NB4 (cell line): Measurements from ENCODE around the gene IFITM1.
"Not testable (repeated sequence)": the region's sequence is repeated elsewhere in the genome, so short reads cannot be mapped to it uniquely, and the experiment has no call there.

ENCODE experiments used
- POLR2A ChIP-seq: IDR thresholded peaks from 2 replicates; pipeline ENCODE4 v1.6.1; 2011; ENCODE audit warnings: mild to moderate bottlenecking; ENCODE audit not compliant: insufficient read length; ENCODE audit errors: extremely low read depth
- TF ChIP-seq, protein P1 (sequence below): IDR thresholded peaks from one replicate; pipeline ENCODE4 v1.5.1; 2012; ENCODE audit warnings: low read depth, low read length
- TF ChIP-seq, protein P2 (sequence below): IDR thresholded peaks from 2 replicates; pipeline ENCODE4 v1.6.1; 2011; ENCODE audit warnings: low read depth, low read length

DNA sequence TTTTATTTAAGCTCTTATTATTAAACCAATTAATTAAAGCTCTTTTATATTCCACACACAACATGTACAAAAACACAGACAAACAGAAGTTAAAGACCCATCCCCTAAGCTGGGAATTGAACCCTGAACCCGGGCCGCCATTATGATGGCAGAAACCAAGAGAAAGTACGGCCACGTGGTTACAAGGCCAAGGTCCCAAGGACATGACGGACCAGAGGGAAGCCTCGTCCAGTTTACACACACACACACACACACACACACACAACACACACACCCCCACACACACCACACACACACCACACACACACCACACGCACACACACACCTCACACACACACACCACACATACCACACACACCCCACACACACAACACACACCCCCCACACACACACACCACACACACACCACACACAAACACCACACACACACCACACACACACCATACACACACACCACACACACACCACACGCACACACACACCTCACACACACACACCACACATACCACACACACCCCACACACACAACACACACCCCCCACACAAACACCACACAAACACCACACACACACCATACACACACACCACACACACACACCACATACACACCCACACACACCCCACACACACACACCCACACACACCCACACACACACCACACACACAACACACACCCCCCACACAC lies 35.6 kb downstream of the IFITM1 start:
- TF ChIP-seq, protein P1, sequence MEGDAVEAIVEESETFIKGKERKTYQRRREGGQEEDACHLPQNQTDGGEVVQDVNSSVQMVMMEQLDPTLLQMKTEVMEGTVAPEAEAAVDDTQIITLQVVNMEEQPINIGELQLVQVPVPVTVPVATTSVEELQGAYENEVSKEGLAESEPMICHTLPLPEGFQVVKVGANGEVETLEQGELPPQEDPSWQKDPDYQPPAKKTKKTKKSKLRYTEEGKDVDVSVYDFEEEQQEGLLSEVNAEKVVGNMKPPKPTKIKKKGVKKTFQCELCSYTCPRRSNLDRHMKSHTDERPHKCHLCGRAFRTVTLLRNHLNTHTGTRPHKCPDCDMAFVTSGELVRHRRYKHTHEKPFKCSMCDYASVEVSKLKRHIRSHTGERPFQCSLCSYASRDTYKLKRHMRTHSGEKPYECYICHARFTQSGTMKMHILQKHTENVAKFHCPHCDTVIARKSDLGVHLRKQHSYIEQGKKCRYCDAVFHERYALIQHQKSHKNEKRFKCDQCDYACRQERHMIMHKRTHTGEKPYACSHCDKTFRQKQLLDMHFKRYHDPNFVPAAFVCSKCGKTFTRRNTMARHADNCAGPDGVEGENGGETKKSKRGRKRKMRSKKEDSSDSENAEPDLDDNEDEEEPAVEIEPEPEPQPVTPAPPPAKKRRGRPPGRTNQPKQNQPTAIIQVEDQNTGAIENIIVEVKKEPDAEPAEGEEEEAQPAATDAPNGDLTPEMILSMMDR, result not testable (repeated sequence)
- TF ChIP-seq, protein P2, sequence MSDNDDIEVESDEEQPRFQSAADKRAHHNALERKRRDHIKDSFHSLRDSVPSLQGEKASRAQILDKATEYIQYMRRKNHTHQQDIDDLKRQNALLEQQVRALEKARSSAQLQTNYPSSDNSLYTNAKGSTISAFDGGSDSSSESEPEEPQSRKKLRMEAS, result not testable (repeated sequence)
- TF ChIP-seq POLR2A, result not testable (repeated sequence)
